HG03520 (cell line): Measurements from ENCODE around the gene TSACC.
"Not testable (repeated sequence)": the region's sequence is repeated elsewhere in the genome, so short reads cannot be mapped to it uniquely, and the experiment has no call there.

Source experiments
- ATAC-seq: cut with Tn5 transposase; IDR thresholded peaks from one replicate; pipeline ENCODE4 v1.9.1; 2021; ENCODE audit warnings: mild to moderate bottlenecking, moderate library complexity; ENCODE audit not compliant: unreplicated experiment

Gene TSACC

GRCh38 chr1:156338180-156338976, at the start of gene TSACC, which contains the start of gene CCT3:
Gene TSACC, plus strand, starts transcription at chr1:156338526. Its CDS starts 1,232 bp downstream, at chr1:156339758.
Gene CCT3, minus strand, starts transcription at chr1:156338292. Its CDS starts 108 bp downstream, at chr1:156338184.
- peak; percentile 83 for ATAC-seq

- ATAC-seq = no peak
Measured at GRCh38 chr1:156289857-156290256, 48.5 kb upstream of the TSACC start.

GRCh38 chr1:156291226-156292061, 46.9 kb upstream of the TSACC start:
- ATAC-seq = no peak

GRCh38 chr1:156293098-156293434, 45.3 kb upstream of the TSACC start:
- ATAC-seq = no peak

GRCh38 chr1:156293895-156294294, 44.4 kb upstream of the TSACC start:
- ATAC-seq = no peak

GRCh38 chr1:156295391-156295947, 42.9 kb upstream of the TSACC start, which contains the start of gene GLMP:
Gene GLMP, minus strand, starts transcription at chr1:156295679. Its CDS starts 34 bp downstream, at chr1:156295645.
- ATAC-seq = no peak

GRCh38 chr1:156298852-156299357, 39.4 kb upstream of the TSACC start, which contains the start of gene VHLL:
Gene VHLL, minus strand, starts transcription at chr1:156299307. Its CDS starts 118 bp downstream, at chr1:156299189.
- ATAC-seq = no peak

- no peak for ATAC-seq
Measured at GRCh38 chr1:156303241-156303640, 35.1 kb upstream of the TSACC start.

- no peak for ATAC-seq
Measured at GRCh38 chr1:156305215-156305614, 33.1 kb upstream of the TSACC start.

- no peak for ATAC-seq
Measured at GRCh38 chr1:156308078-156308477, 30.2 kb upstream of the TSACC start.

- no peak for ATAC-seq
Measured at GRCh38 chr1:156310962-156311361, 27.4 kb upstream of the TSACC start.

GRCh38 chr1:156316909-156317308, 21.4 kb upstream of the TSACC start:
- no peak for ATAC-seq

- ATAC-seq = no peak
Measured at GRCh38 chr1:156319664-156320063, 18.7 kb upstream of the TSACC start.

- ATAC-seq = no peak
Measured at GRCh38 chr1:156320560-156320959, 17.8 kb upstream of the TSACC start.

- ATAC-seq = not testable (repeated sequence)
Measured at GRCh38 chr1:156323179-156323578, 15.1 kb upstream of the TSACC start.

GRCh38 chr1:156336242-156336641, 2.1 kb upstream of the TSACC start:
- no peak for ATAC-seq

GRCh38 chr1:156337052-156337887, 1.1 kb upstream of the TSACC start:
- ATAC-seq = no peak

- no peak for ATAC-seq
Measured at GRCh38 chr1:156337888-156338179, 492 bp upstream of the TSACC start.

- ATAC-seq = no peak
Measured at GRCh38 chr1:156342166-156342955, 4.0 kb downstream of the TSACC start.

GRCh38 chr1:156344409-156344808, 6.1 kb downstream of the TSACC start:
- no peak for ATAC-seq
